ENCODE measurements around the gene GFRAL. TPM values are rescaled to one million over a fixed set of nuclear protein-coding genes. Genes with fewer than 3 reads are reported as not detected.

GFRAL gene
- polyA plus RNA-seq, 1 donor from 2014 or later: not detected

- H3K9me3 ChIP-seq (ENCODE audit: low read length): no peaks in the 10 kb centered on the region
- no peak overlapping the region for H3K4me2 ChIP-seq (ENCODE audit: low read length)
- no peaks in the 10 kb centered on the region for H3K9me2 ChIP-seq (ENCODE audit: insufficient read depth, low read length)
- TF ChIP-seq EZH2 (IDR thresholded peaks at IDR 0.05; ENCODE audit: borderline replicate concordance, insufficient read depth, low read length, poor library complexity, severe bottlenecking): no peak
- no peak for TF ChIP-seq TAF1 (IDR thresholded peaks at IDR 0.05; ENCODE audit: low read depth)
- TF ChIP-seq, protein P1, sequence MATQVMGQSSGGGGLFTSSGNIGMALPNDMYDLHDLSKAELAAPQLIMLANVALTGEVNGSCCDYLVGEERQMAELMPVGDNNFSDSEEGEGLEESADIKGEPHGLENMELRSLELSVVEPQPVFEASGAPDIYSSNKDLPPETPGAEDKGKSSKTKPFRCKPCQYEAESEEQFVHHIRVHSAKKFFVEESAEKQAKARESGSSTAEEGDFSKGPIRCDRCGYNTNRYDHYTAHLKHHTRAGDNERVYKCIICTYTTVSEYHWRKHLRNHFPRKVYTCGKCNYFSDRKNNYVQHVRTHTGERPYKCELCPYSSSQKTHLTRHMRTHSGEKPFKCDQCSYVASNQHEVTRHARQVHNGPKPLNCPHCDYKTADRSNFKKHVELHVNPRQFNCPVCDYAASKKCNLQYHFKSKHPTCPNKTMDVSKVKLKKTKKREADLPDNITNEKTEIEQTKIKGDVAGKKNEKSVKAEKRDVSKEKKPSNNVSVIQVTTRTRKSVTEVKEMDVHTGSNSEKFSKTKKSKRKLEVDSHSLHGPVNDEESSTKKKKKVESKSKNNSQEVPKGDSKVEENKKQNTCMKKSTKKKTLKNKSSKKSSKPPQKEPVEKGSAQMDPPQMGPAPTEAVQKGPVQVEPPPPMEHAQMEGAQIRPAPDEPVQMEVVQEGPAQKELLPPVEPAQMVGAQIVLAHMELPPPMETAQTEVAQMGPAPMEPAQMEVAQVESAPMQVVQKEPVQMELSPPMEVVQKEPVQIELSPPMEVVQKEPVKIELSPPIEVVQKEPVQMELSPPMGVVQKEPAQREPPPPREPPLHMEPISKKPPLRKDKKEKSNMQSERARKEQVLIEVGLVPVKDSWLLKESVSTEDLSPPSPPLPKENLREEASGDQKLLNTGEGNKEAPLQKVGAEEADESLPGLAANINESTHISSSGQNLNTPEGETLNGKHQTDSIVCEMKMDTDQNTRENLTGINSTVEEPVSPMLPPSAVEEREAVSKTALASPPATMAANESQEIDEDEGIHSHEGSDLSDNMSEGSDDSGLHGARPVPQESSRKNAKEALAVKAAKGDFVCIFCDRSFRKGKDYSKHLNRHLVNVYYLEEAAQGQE (IDR thresholded peaks at IDR 0.05; ENCODE audit: borderline replicate concordance): no peak
- no peak for TF ChIP-seq EP300 (conservative IDR thresholded peaks at IDR 0.05; ENCODE audit: poor library complexity, severe bottlenecking)
- no peak for TF ChIP-seq SMC3 (conservative IDR thresholded peaks at IDR 0.05; ENCODE audit: poor library complexity)
- H2AFZ ChIP-seq (ENCODE audit: low read depth, low read length): no peak overlapping the region
- H3F3A ChIP-seq (ENCODE audit: insufficient read depth, low read length, poor library complexity, severe bottlenecking): no peaks in the 10 kb centered on the region
- H4K20me1 ChIP-seq (ENCODE audit: insufficient read depth): no peaks in the 10 kb centered on the region
- H3K4me3 ChIP-seq (ENCODE audit: low read length): no peak overlapping the region
- no peaks in the 10 kb centered on the region for H3K79me2 ChIP-seq (replicated peaks; ENCODE audit: insufficient read depth, low read length)
- H3K27me3 ChIP-seq (ENCODE audit: insufficient read depth, low read depth, low read length): no peaks in the 10 kb centered on the region
- no peak overlapping the region for H3K9ac ChIP-seq (ENCODE audit: low read length)
- no peaks in the 10 kb centered on the region for H3K36me3 ChIP-seq (ENCODE audit: insufficient read depth, low read length)
- no peak overlapping the region for H3K27ac ChIP-seq (ENCODE audit: low read length)
Observed at GRCh38 chr6:55304747-55305146, 22.5 kb upstream of the GFRAL start.

DNA sequence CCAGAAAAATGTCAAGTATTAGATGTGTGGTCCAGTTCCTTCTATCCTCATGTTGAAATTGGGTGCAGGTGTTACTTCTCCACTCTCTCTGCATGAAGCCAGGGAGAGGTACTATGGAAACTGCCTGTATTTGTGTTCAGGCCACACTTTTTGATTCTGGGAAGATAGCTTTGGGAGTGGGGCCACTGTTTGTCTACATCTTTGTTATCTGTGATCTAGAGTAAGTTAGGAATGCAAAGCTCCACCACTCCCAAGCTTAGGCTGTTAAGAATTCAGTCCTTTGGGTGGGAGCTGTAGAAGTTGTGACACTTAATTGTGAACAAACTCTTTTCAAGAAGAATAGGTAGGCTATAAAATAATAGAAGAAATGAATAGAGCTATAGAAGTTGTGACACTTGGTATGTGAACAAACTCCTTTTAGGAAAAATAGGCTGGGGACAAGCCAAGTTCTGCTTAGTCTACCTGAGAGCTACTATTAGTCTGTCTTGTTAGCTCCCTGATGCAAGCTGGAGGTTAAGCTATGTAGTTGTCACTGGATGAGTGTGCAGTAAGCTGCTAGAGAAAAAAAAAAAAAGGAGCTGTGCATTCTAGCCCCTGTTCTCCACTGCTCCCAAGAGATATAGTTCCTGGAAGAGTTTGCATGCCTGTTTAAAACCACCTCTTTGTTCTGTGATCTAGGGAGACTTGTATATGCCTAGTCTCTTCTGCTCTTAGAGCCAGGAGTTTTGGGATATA is 7.1 kb upstream of the GFRAL start:
- H3K9me3 ChIP-seq (ENCODE audit: low read length): no peaks in the 10 kb centered on the region
- H4K20me1 ChIP-seq (ENCODE audit: insufficient read depth): no peaks in the 10 kb centered on the region
- H3K9ac ChIP-seq (ENCODE audit: low read length): no peak overlapping the region
- no peaks in the 10 kb centered on the region for H3K27me3 ChIP-seq (ENCODE audit: insufficient read depth, low read depth, low read length)
- no peak overlapping the region for H2AFZ ChIP-seq (ENCODE audit: low read depth, low read length)
- no peaks in the 10 kb centered on the region for H3K79me2 ChIP-seq (replicated peaks; ENCODE audit: insufficient read depth, low read length)
- H3F3A ChIP-seq (ENCODE audit: insufficient read depth, low read length, poor library complexity, severe bottlenecking): no peaks in the 10 kb centered on the region
- H3K36me3 ChIP-seq (ENCODE audit: insufficient read depth, low read length): no peaks in the 10 kb centered on the region
- no peak overlapping the region for H3K4me3 ChIP-seq (ENCODE audit: low read length)
- TF ChIP-seq POLR2AphosphoS5 (IDR thresholded peaks at IDR 0.05): no peak
- TF ChIP-seq SMC3 (conservative IDR thresholded peaks at IDR 0.05; ENCODE audit: poor library complexity): no peak
- TF ChIP-seq CTCF (IDR thresholded peaks at IDR 0.05; ENCODE audit: poor library complexity, severe bottlenecking): no peak
- TF ChIP-seq EP300 (conservative IDR thresholded peaks at IDR 0.05; ENCODE audit: poor library complexity, severe bottlenecking): no peak
- TF ChIP-seq, protein P1 (IDR thresholded peaks at IDR 0.05; ENCODE audit: borderline replicate concordance): no peak
- TF ChIP-seq MXI1 (conservative IDR thresholded peaks at IDR 0.05; ENCODE audit: poor library complexity, severe bottlenecking): no peak
- TF ChIP-seq TAF1 (IDR thresholded peaks at IDR 0.05; ENCODE audit: low read depth): no peak
- no peak for TF ChIP-seq RAD21 (conservative IDR thresholded peaks at IDR 0.05)
- no peak for TF ChIP-seq EZH2 (IDR thresholded peaks at IDR 0.05; ENCODE audit: borderline replicate concordance, insufficient read depth, low read length, poor library complexity, severe bottlenecking)
- H3K4me2 ChIP-seq (ENCODE audit: low read length): no peak overlapping the region
- no peak overlapping the region for H3K27ac ChIP-seq (ENCODE audit: low read length)
- H3K9me2 ChIP-seq (ENCODE audit: insufficient read depth, low read length): no peaks in the 10 kb centered on the region

Data from neural cell (in vitro differentiated cells).